H1 (cell line): ENCODE data around the gene AKAP9.

ENCODE experiments used
- EZH2 ChIP-seq: fragments of 200-600 bp; sonication (generic); IDR thresholded peaks from 2 replicates; pipeline ENCODE4 v1.7.1; 2012; ENCODE audit warnings: low read depth, mild to moderate bottlenecking, moderate library complexity, low read length, inconsistent platforms; ENCODE audit not compliant: severe bottlenecking
- FOSL1 ChIP-seq: IDR thresholded peaks from 2 replicates; pipeline ENCODE4 v1.6.1; 2011; ENCODE audit warnings: mild to moderate bottlenecking, low read depth, low read length, moderate library complexity; ENCODE audit not compliant: insufficient read depth
- GABPA ChIP-seq: IDR thresholded peaks from 2 replicates; pipeline ENCODE4 v1.6.1; 2011; ENCODE audit warnings: mild to moderate bottlenecking, low read length, moderate library complexity, borderline replicate concordance; ENCODE audit not compliant: insufficient read depth
- SIN3A ChIP-seq, 2 experiments: IDR thresholded peaks in 1 of 2; conservative IDR thresholded peaks in 1 of 2; 2 replicates each; pipeline ENCODE4 v1.6.1; 2011 to 2012; ENCODE audit warnings: low read length in 2 of 2, improper control_type of control experiment in 1 of 2, low read depth in 1 of 2, mild to moderate bottlenecking in 1 of 2
- SUZ12 ChIP-seq: fragments of 200-600 bp; sonication (generic); IDR thresholded peaks from 2 replicates; pipeline ENCODE4 v1.6.1; 2012; ENCODE audit warnings: mild to moderate bottlenecking, inconsistent platforms, low read length, moderate library complexity, mixed read lengths
- TF ChIP-seq, protein P1 (sequence below), 3 experiments: IDR thresholded peaks; 1 replicate in 2 of 3; 2 replicates in 1 of 3; pipeline versions ENCODE4 v1.5.1 to v1.6.1; 2011; ENCODE audit warnings: low read length in 3 of 3, mild to moderate bottlenecking in 3 of 3, inconsistent platforms in 2 of 3, low read depth in 1 of 3, moderate library complexity in 1 of 3; ENCODE audit not compliant: insufficient read depth in 1 of 3; ENCODE audit errors: control extremely low read depth in 1 of 3
- TF ChIP-seq, protein P2 (sequence below): IDR thresholded peaks from 2 replicates; pipeline ENCODE4 v1.6.1; 2012; ENCODE audit warnings: inconsistent platforms

DNA sequence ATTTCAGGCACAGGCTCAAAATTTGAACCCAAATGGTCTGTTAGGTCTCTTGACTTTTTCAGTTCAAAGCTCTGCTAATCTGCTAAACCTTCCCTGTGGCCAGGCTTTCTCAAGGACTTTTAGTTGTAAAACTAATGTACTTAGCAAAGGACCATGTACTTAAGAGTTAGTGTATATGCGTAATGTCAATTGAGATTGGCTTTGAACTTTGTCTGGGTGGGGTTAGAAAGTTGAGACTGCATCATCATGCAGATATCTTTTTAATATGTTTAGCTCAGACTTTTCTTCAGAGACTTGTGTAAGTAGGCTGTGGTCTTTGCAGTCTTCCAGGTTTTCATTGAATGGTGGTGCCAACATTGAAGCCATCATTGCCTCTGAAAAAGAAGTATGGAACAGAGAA, 159.9 kb downstream of the AKAP9 start:
- TF ChIP-seq GABPA (no peak), SIN3A (conservative IDR thresholded peaks at IDR 0.05 in 1 of 2, IDR thresholded peaks at IDR 0.05 in 1 of 2; ENCODE audit: low read depth in 1 of 2, low read length in 2 of 2) (no peak), SUZ12 (no peak), EZH2 (no peak), FOSL1 (no peak)
- TF ChIP-seq, protein P1, sequence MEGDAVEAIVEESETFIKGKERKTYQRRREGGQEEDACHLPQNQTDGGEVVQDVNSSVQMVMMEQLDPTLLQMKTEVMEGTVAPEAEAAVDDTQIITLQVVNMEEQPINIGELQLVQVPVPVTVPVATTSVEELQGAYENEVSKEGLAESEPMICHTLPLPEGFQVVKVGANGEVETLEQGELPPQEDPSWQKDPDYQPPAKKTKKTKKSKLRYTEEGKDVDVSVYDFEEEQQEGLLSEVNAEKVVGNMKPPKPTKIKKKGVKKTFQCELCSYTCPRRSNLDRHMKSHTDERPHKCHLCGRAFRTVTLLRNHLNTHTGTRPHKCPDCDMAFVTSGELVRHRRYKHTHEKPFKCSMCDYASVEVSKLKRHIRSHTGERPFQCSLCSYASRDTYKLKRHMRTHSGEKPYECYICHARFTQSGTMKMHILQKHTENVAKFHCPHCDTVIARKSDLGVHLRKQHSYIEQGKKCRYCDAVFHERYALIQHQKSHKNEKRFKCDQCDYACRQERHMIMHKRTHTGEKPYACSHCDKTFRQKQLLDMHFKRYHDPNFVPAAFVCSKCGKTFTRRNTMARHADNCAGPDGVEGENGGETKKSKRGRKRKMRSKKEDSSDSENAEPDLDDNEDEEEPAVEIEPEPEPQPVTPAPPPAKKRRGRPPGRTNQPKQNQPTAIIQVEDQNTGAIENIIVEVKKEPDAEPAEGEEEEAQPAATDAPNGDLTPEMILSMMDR (IDR thresholded peaks at IDR 0.05; ENCODE audit: control extremely low read depth in 1 of 3, insufficient read depth in 1 of 3, low read depth in 1 of 3, low read length in 3 of 3): no peak
- TF ChIP-seq, protein P2, sequence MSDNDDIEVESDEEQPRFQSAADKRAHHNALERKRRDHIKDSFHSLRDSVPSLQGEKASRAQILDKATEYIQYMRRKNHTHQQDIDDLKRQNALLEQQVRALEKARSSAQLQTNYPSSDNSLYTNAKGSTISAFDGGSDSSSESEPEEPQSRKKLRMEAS: no peak
